Gastrocnemius medialis (tissue), 4 donors: ENCODE data around the gene SART3.

Experiments used
- CTCF ChIP-seq, 5 experiments: fragments of 450-650 bp in 3 of 5; fragments of 200-600 bp in 2 of 5; sonication (generic) in 2 of 5; IDR thresholded peaks in 4 of 5; conservative IDR thresholded peaks in 1 of 5; 1 replicate in 4 of 5; 2 replicates in 1 of 5; pipeline ENCODE4 v1.5.1; 2016 to 2019; ENCODE audit warnings: antibody characterized with exemption in 5 of 5, mild to moderate bottlenecking in 3 of 5, moderate library complexity in 3 of 5
- POLR2A ChIP-seq, 2 donors: fragments of 450-650 bp; IDR thresholded peaks; one replicate each; pipeline ENCODE4 v1.6.1; 2017; ENCODE audit warnings: antibody characterized with exemption in 2 of 2, mild to moderate bottlenecking in 2 of 2, moderate library complexity in 2 of 2

DNA sequence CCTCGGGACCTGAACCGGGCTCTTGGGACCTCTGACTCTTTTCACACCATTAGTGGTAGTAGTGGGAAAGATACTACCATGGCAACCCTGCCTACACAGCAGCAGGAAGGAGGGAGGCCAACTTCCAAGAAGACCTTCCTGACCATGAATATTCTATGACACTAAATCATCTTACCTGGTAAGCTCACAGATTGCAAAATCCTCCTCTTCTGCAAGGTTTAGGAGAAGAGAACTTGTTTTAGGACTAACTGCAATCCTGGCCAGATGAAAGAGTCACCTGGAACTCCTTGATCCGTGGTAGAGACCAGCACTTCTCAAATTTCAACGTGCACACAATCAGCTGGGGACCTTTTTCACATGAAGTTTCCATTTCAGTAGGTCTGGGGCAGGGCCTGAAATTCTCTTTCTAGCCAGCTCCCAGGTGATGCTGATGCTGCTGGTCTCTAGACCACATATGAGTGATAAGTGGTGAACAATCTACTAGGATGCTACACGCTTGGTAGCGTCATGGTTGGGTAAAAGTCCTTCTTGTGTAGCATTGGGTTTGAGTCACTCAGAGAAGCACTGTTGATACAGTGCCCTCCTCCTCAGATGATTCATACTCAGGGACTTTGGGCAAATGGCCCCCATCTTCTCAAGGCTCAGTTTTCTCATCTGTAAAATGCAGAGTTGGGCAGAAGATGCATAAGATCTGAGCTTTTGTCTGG, 81.5 kb downstream of the SART3 start:
- TF ChIP-seq CTCF (IDR thresholded peaks at IDR 0.05 in 4 of 5, conservative IDR thresholded peaks at IDR 0.05 in 1 of 5), result no peak
- TF ChIP-seq POLR2A (IDR thresholded peaks at IDR 0.05), result no peak
